Activated T-cell treated with anti-CD3 and anti-CD28 coated beads, Interleukin-2, amount 50 U/mL, for 4 hours (primary cell): ENCODE results near the gene ZBTB40. TPM values are rescaled to one million over a fixed set of nuclear protein-coding genes. Genes with fewer than 3 reads are reported as not detected.

Experiments used
- ATAC-seq, 2 donors: fragments of 200-7000 bp; cut with Tn5 transposase; one replicate each; pipeline ENCODE4 v1.10.0; 2021
- DNase-seq: peaks from one replicate; pipeline ENCODE4 v3.0.0-alpha.2; 2020
- H3K27me3 Mint-ChIP-seq: one replicate; pipeline ENCODE4 v1.8.0; 2021; ENCODE audit warnings: low read depth, mixed read lengths
- H3K36me3 Mint-ChIP-seq: one replicate; pipeline ENCODE4 v1.8.0; 2022; ENCODE audit warnings: mixed read lengths; ENCODE audit not compliant: insufficient read depth
- H3K4me1 Mint-ChIP-seq: one replicate; pipeline ENCODE4 v1.8.0; 2021; ENCODE audit warnings: low read depth, mixed read lengths
- H3K4me3 Mint-ChIP-seq: one replicate; pipeline ENCODE4 v1.8.0; 2021; ENCODE audit warnings: mild to moderate bottlenecking, moderate library complexity, mixed read lengths
- H3K9me3 Mint-ChIP-seq: one replicate; pipeline ENCODE4 v1.8.0; 2021; ENCODE audit warnings: mixed read lengths
- total RNA-seq, 3 donors: library from RNA; stranded (reverse); gene quantifications; one replicate each; pipeline ENCODE4 v1.2.1, GENCODE V29; 2021

The ZBTB40 gene
- total RNA-seq, 3 donors from 2014 or later = 21.4 to 24.8 (median 24.5) TPM

- H3K4me1 Mint-ChIP-seq = peaks cover 2% of the 10 kb centered on the region
- no peak for DNase-seq
- H3K9me3 Mint-ChIP-seq = no peaks in the 10 kb centered on the region
- no peak overlapping the region for H3K4me3 Mint-ChIP-seq
- no peaks in the 10 kb centered on the region for H3K36me3 Mint-ChIP-seq
- H3K27me3 Mint-ChIP-seq = peaks cover 51% of the 10 kb centered on the region
- no peak for ATAC-seq
Measured at GRCh38 chr1:22566161-22566560, 114.5 kb downstream of the ZBTB40 start.

GRCh38 chr1:22567197-22567596, 115.5 kb downstream of the ZBTB40 start:
- H3K36me3 Mint-ChIP-seq = no peaks in the 10 kb centered on the region
- peaks cover 2% of the 10 kb centered on the region for H3K4me1 Mint-ChIP-seq
- peaks cover 41% of the 10 kb centered on the region for H3K27me3 Mint-ChIP-seq
- H3K9me3 Mint-ChIP-seq = no peaks in the 10 kb centered on the region
- ATAC-seq = no peak
- no peak overlapping the region for H3K4me3 Mint-ChIP-seq
- no peak for DNase-seq

- Mint-ChIP-seq H3K4me1 (no peaks in the 10 kb centered on the region), H3K4me3 (no peak overlapping the region), H3K9me3 (no peaks in the 10 kb centered on the region), H3K27me3 (peaks cover 35% of the 10 kb centered on the region), H3K36me3 (no peaks in the 10 kb centered on the region)
- DNase-seq = no peak
- no peak for ATAC-seq
Measured at GRCh38 chr1:22567994-22568393, 116.3 kb downstream of the ZBTB40 start.

- ATAC-seq (no peak), DNase-seq (no peak)
- no peaks in the 10 kb centered on the region for H3K9me3 Mint-ChIP-seq
- no peaks in the 10 kb centered on the region for H3K36me3 Mint-ChIP-seq
- peaks cover 29% of the 10 kb centered on the region for H3K27me3 Mint-ChIP-seq
- no peaks in the 10 kb centered on the region for H3K4me1 Mint-ChIP-seq
- no peak overlapping the region for H3K4me3 Mint-ChIP-seq
Measured at GRCh38 chr1:22569269-22569668, 117.6 kb downstream of the ZBTB40 start.

- no peaks in the 10 kb centered on the region for H3K4me1 Mint-ChIP-seq
- ATAC-seq (no peak), DNase-seq (no peak)
- H3K27me3 Mint-ChIP-seq = peaks cover 24% of the 10 kb centered on the region
- H3K36me3 Mint-ChIP-seq = no peaks in the 10 kb centered on the region
- no peaks in the 10 kb centered on the region for H3K9me3 Mint-ChIP-seq
- no peak overlapping the region for H3K4me3 Mint-ChIP-seq
Measured at GRCh38 chr1:22570140-22570909, 118.7 kb downstream of the ZBTB40 start.

- Mint-ChIP-seq H3K36me3 (no peaks in the 10 kb centered on the region), H3K27me3 (peaks cover 8% of the 10 kb centered on the region), H3K4me1 (no peaks in the 10 kb centered on the region), H3K4me3 (no peak overlapping the region), H3K9me3 (peaks cover 3% of the 10 kb centered on the region)
- no peak for ATAC-seq
- DNase-seq = no peak
Measured at GRCh38 chr1:22572818-22573217, 121.2 kb downstream of the ZBTB40 start.

GRCh38 chr1:22573237-22573636, 121.6 kb downstream of the ZBTB40 start:
- Mint-ChIP-seq H3K9me3 (peaks cover 4% of the 10 kb centered on the region), H3K4me1 (no peaks in the 10 kb centered on the region), H3K4me3 (no peak overlapping the region), H3K36me3 (no peaks in the 10 kb centered on the region), H3K27me3 (peaks cover 8% of the 10 kb centered on the region)
- ATAC-seq (no peak), DNase-seq (no peak)

GRCh38 chr1:22575532-22576149, 124.0 kb downstream of the ZBTB40 start:
- ATAC-seq = no peak
- Mint-ChIP-seq H3K9me3 (peaks cover 4% of the 10 kb centered on the region), H3K4me1 (no peaks in the 10 kb centered on the region), H3K27me3 (peaks cover 5% of the 10 kb centered on the region), H3K4me3 (no peak overlapping the region), H3K36me3 (no peaks in the 10 kb centered on the region)
- DNase-seq = no peak

GRCh38 chr1:22576150-22576544, 124.5 kb downstream of the ZBTB40 start:
- Mint-ChIP-seq H3K27me3 (peaks cover 5% of the 10 kb centered on the region), H3K4me1 (no peaks in the 10 kb centered on the region), H3K4me3 (no peak overlapping the region), H3K9me3 (peaks cover 4% of the 10 kb centered on the region), H3K36me3 (no peaks in the 10 kb centered on the region)
- no peak for ATAC-seq
- DNase-seq = no peak

GRCh38 chr1:22576617-22577016, 125.0 kb downstream of the ZBTB40 start:
- Mint-ChIP-seq H3K9me3 (peaks cover 4% of the 10 kb centered on the region), H3K4me1 (no peaks in the 10 kb centered on the region), H3K4me3 (no peak overlapping the region), H3K27me3 (peaks cover 5% of the 10 kb centered on the region), H3K36me3 (no peaks in the 10 kb centered on the region)
- ATAC-seq (no peak), DNase-seq (no peak)

GRCh38 chr1:22578732-22579361, 127.2 kb downstream of the ZBTB40 start:
- no peak for ATAC-seq
- Mint-ChIP-seq H3K4me1 (no peaks in the 10 kb centered on the region), H3K36me3 (no peaks in the 10 kb centered on the region)

GRCh38 chr1:22579541-22580155, 128.0 kb downstream of the ZBTB40 start:
- DNase-seq = no peak
- Mint-ChIP-seq H3K27me3 (peaks cover 3% of the 10 kb centered on the region), H3K36me3 (no peaks in the 10 kb centered on the region), H3K4me3 (no peak overlapping the region), H3K9me3 (peaks cover 4% of the 10 kb centered on the region), H3K4me1 (no peaks in the 10 kb centered on the region)
- ATAC-seq = no peak

More at GRCh38 chr1:22578732-22579361, 127.2 kb downstream of the ZBTB40 start:
- no peak for DNase-seq
- Mint-ChIP-seq H3K9me3 (peaks cover 4% of the 10 kb centered on the region), H3K27me3 (peaks cover 6% of the 10 kb centered on the region), H3K4me3 (no peak overlapping the region)
